ENCODE data around the gene CASP3. TPM values are rescaled to one million over a fixed set of nuclear protein-coding genes. Genes with fewer than 3 reads are reported as not detected.

Gene CASP3
- total RNA-seq, 2 experiments from 2014 or later: 25.8 to 44.7 TPM

- no TSS peak for BruUV-seq (replicated peaks)
- Histone ChIP-seq H3K4me1 (ENCODE audit: insufficient read depth, low read length, poor library complexity, severe bottlenecking) (peaks cover 42% of the 10 kb centered on the region), H3K4me3 (ENCODE audit: low read depth, low read length, poor library complexity, severe bottlenecking) (peak overlapping the region; percentile 93), H2AFZ (ENCODE audit: low read length) (0 out of 2 replicates have a peak overlapping the region, but pooled peaks have one; percentile 23), H3K36me3 (ENCODE audit: insufficient read depth, low read length) (peaks cover 43% of the 10 kb centered on the region), H4K20me1 (ENCODE audit: insufficient read depth, low read length) (peaks cover 17% of the 10 kb centered on the region), H3K79me2 (ENCODE audit: insufficient read depth, low read depth, low read length) (peaks cover 64% of the 10 kb centered on the region), H3K27ac (ENCODE audit: low read depth, low read length, poor library complexity, severe bottlenecking) (peak overlapping the region; percentile 79), H3K9me3 (ENCODE audit: low read length) (no peaks in the 10 kb centered on the region), H3K9me2 (ENCODE audit: insufficient read depth, low read length) (no peaks in the 10 kb centered on the region), H3K4me2 (ENCODE audit: low read length) (peak overlapping the region; percentile 81)
- TF ChIP-seq, protein P1, sequence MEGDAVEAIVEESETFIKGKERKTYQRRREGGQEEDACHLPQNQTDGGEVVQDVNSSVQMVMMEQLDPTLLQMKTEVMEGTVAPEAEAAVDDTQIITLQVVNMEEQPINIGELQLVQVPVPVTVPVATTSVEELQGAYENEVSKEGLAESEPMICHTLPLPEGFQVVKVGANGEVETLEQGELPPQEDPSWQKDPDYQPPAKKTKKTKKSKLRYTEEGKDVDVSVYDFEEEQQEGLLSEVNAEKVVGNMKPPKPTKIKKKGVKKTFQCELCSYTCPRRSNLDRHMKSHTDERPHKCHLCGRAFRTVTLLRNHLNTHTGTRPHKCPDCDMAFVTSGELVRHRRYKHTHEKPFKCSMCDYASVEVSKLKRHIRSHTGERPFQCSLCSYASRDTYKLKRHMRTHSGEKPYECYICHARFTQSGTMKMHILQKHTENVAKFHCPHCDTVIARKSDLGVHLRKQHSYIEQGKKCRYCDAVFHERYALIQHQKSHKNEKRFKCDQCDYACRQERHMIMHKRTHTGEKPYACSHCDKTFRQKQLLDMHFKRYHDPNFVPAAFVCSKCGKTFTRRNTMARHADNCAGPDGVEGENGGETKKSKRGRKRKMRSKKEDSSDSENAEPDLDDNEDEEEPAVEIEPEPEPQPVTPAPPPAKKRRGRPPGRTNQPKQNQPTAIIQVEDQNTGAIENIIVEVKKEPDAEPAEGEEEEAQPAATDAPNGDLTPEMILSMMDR (conservative IDR thresholded peaks at IDR 0.05; ENCODE audit: low read length): no peak
- no peak for TF ChIP-seq EZH2phosphoT487 (IDR thresholded peaks at IDR 0.05; ENCODE audit: borderline replicate concordance, low read depth, low read length)
- CTCF ChIA-PET (ENCODE audit: unreplicated experiment): interaction anchor here (0.6 kb wide), 1 partner anchor 201 kb away, joined by 4 read pairs; no protein-coding TSS in a partner anchor
- DNase-seq (ENCODE audit: low spot score): peak; percentile 72
- intact Hi-C loops (cut with micrococcal nuclease; ENCODE audit: unreplicated experiment): loop anchor here (1.0 to 10.0 kb wide), 10 partner anchors 86 to 1544 kb away; partner anchors contain the start of genes CDKN2AIP, CENPU, CYP4V2 and IRF2
- POLR2A ChIA-PET: interaction anchor here (0.7 to 2.3 kb wide), 13 partner anchors 10 to 384 kb away, joined by 3 to 18 read pairs (median 4); partner anchors contain the start of gene CENPU
Observed at GRCh38 chr4:184648313-184649025, 778 bp downstream of the CASP3 start.

GRCh38 chr4:184648054-184648312 lies 1.3 kb downstream of the CASP3 start:
- peaks cover 65% of the 10 kb centered on the region for H3K79me2 ChIP-seq (ENCODE audit: insufficient read depth, low read depth, low read length)
- no peaks in the 10 kb centered on the region for H3K9me2 ChIP-seq (ENCODE audit: insufficient read depth, low read length)
- peak overlapping the region; percentile 93 for H3K4me3 ChIP-seq (ENCODE audit: low read depth, low read length, poor library complexity, severe bottlenecking)
- BruUV-seq (replicated peaks): no TSS peak
- TF ChIP-seq EZH2phosphoT487 (IDR thresholded peaks at IDR 0.05; ENCODE audit: borderline replicate concordance, low read depth, low read length): no peak
- TF ChIP-seq, protein P1 (conservative IDR thresholded peaks at IDR 0.05; ENCODE audit: low read length): no peak
- CTCF ChIA-PET (ENCODE audit: unreplicated experiment): no interaction called here
- H3K4me1 ChIP-seq (ENCODE audit: insufficient read depth, low read length, poor library complexity, severe bottlenecking): peaks cover 42% of the 10 kb centered on the region
- H4K20me1 ChIP-seq (ENCODE audit: insufficient read depth, low read length): peaks cover 17% of the 10 kb centered on the region
- DNase-seq (ENCODE audit: low spot score): no peak
- H3K27ac ChIP-seq (ENCODE audit: low read depth, low read length, poor library complexity, severe bottlenecking): peak overlapping the region; percentile 79
- intact Hi-C loops (cut with micrococcal nuclease; ENCODE audit: unreplicated experiment): loop anchor here (2.0 to 10.0 kb wide), 6 partner anchors 109 to 1544 kb away; partner anchors contain the start of genes CDKN2AIP, CYP4V2 and SLC25A4
- POLR2A ChIA-PET: interaction anchor here (1.0 to 2.3 kb wide), 8 partner anchors 10 to 379 kb away, joined by 3 to 18 read pairs (median 4); partner anchors contain the start of gene CENPU
- H3K36me3 ChIP-seq (ENCODE audit: insufficient read depth, low read length): peaks cover 46% of the 10 kb centered on the region
- no peaks in the 10 kb centered on the region for H3K9me3 ChIP-seq (ENCODE audit: low read length)
- peak overlapping the region; percentile 81 for H3K4me2 ChIP-seq (ENCODE audit: low read length)
- H2AFZ ChIP-seq (ENCODE audit: low read length): no peak overlapping the region
